HG02852 (cell line): ENCODE results near the gene CWC27.
A peak's percentile ranks its signal among the peaks of the same experiment; 100 is the strongest.

ENCODE experiments used
- ATAC-seq: cut with Tn5 transposase; IDR thresholded peaks from one replicate; pipeline ENCODE4 v1.9.1; 2021; ENCODE audit warnings: mild to moderate bottlenecking, moderate library complexity; ENCODE audit not compliant: unreplicated experiment

The CWC27 gene

GRCh38 chr5:64971990-64972389, 203.3 kb downstream of the CWC27 start:
- no peak for ATAC-seq

GRCh38 chr5:64972591-64972990, 203.9 kb downstream of the CWC27 start:
- no peak for ATAC-seq

GRCh38 chr5:64973215-64973614, 204.5 kb downstream of the CWC27 start:
- no peak for ATAC-seq

GRCh38 chr5:64977779-64978178, 209.0 kb downstream of the CWC27 start:
- ATAC-seq, result no peak

GRCh38 chr5:64978546-64978945, 209.8 kb downstream of the CWC27 start:
- no peak for ATAC-seq

- no peak for ATAC-seq
These were observed 210.8 kb downstream of the CWC27 start for GRCh38 chr5:64979531-64979930.

- no peak for ATAC-seq
These were observed 211.4 kb downstream of the CWC27 start for GRCh38 chr5:64980176-64980575.

- ATAC-seq, result no peak
These were observed 219.0 kb downstream of the CWC27 start for GRCh38 chr5:64987768-64988167.

GRCh38 chr5:65009207-65009606, 240.5 kb downstream of the CWC27 start:
- no peak for ATAC-seq

- ATAC-seq, result no peak
These were observed 242.1 kb downstream of the CWC27 start for GRCh38 chr5:65010841-65011240.

- ATAC-seq, result no peak
These were observed 243.7 kb downstream of the CWC27 start for GRCh38 chr5:65012301-65012892.

- ATAC-seq, result no peak
These were observed 244.4 kb downstream of the CWC27 start for GRCh38 chr5:65013166-65013565.

GRCh38 chr5:65014769-65015168, 246.0 kb downstream of the CWC27 start:
- no peak for ATAC-seq

GRCh38 chr5:65015767-65016166, 247.0 kb downstream of the CWC27 start:
- ATAC-seq, result no peak

GRCh38 chr5:65017636-65018035, 248.9 kb downstream of the CWC27 start:
- no peak for ATAC-seq

- ATAC-seq, result no peak
These were observed 250.0 kb downstream of the CWC27 start for GRCh38 chr5:65018763-65019162.

- no peak for ATAC-seq
These were observed 251.8 kb downstream of the CWC27 start for GRCh38 chr5:65020492-65020891.

- ATAC-seq, result peak; percentile 75
These were observed 252.9 kb downstream of the CWC27 start for GRCh38 chr5:65021527-65022226.

GRCh38 chr5:65022932-65023331, 254.2 kb downstream of the CWC27 start:
- no peak for ATAC-seq

- ATAC-seq, result no peak
These were observed 256.0 kb downstream of the CWC27 start for GRCh38 chr5:65024681-65025080.

- peak; percentile 80 for ATAC-seq
These were observed 258.3 kb downstream of the CWC27 start for GRCh38 chr5:65026816-65027548.

GRCh38 chr5:65029178-65029577, 260.4 kb downstream of the CWC27 start:
- no peak for ATAC-seq
